Spinal cord (tissue), 10 donors: Measurements from ENCODE around the gene P3H2. TPM values are rescaled to one million over a fixed set of nuclear protein-coding genes. Genes with fewer than 3 reads are reported as not detected.
A peak's percentile ranks its signal among the peaks of the same experiment; 100 is the strongest.

ENCODE experiments used
- DNase-seq, 6 donors: peaks; one replicate each; pipeline versions ENCODE4 v3.0.0 to v3.0.0-alpha.2; 2013 to 2015; ENCODE audit warnings: low spot score in 6 of 6, low read depth in 4 of 6
- H3K27ac ChIP-seq: one replicate; pipeline ENCODE4 v1.5.1; 2013; ENCODE audit warnings: low read depth, low read length, control low read depth
- H3K27me3 ChIP-seq: one replicate; pipeline ENCODE4 v1.6.1; 2013; ENCODE audit warnings: low read length; ENCODE audit not compliant: control insufficient read depth, insufficient read depth
- H3K36me3 ChIP-seq: one replicate; pipeline ENCODE4 v1.6.1; 2013; ENCODE audit warnings: low read length; ENCODE audit not compliant: control insufficient read depth, insufficient read depth
- H3K4me1 ChIP-seq: one replicate; pipeline ENCODE4 v1.6.1; 2013; ENCODE audit warnings: low read length; ENCODE audit not compliant: control insufficient read depth, insufficient read depth
- H3K4me3 ChIP-seq: one replicate; pipeline ENCODE4 v1.5.1; 2013; ENCODE audit warnings: low read depth, low read length, control low read depth
- H3K9me3 ChIP-seq: one replicate; pipeline ENCODE4 v1.6.1; 2013; ENCODE audit warnings: low read length; ENCODE audit not compliant: control insufficient read depth, insufficient read depth
- WGBS: methylation state at CpG from one replicate; pipeline ENCODE4 v1.1.5; 2013; ENCODE audit warnings: missing lambda C conversion rate; ENCODE audit not compliant: insufficient coverage; 5-methylcytosine and 5-hydroxymethylcytosine counted together
- polyA plus RNA-seq, 2 donors: library from polyadenylated mRNA; unstranded; fragments of 120-200 nt; gene quantifications; one replicate each; pipeline ENCODE4 v1.2.1, GENCODE V29; 2013; ENCODE audit not compliant: insufficient read length in 2 of 2
- total RNA-seq, 2 donors: library from RNA; depleted of rRNA in 1 of 2; stranded (reverse); fragments of 120-200 nt in 1 of 2; fragments of >200 nt in 1 of 2; gene quantifications; one replicate each; pipeline versions ENCODE4 v1.2.3 to v1.2.4, GENCODE V29; 2013 to 2014
- donor health status: healthy.

Gene P3H2
- total and polyA plus RNA-seq, 4 donors = 5.4 to 9.7 (median 6.9) TPM

DNA sequence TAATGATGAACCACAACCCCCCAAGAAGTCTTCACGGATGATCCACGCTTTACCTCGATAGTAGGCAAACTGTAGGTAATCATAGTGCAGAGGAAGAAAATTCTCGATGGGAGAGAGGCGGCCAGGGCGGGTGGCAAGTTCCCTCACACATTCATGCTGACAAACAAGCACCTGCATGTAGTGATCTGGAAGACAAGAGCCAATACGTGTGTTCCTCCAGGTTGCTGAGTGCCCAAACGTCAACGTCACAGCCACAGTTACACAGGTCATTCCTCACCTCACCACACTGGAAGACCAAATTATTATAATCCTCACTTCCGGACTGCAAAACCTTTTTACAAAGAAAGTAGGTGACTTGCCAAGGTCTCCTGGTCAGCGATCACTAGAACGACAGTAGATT lies 131.8 kb downstream of the P3H2 start:
- no peaks in the 10 kb centered on the region for H3K27me3 ChIP-seq
- H3K4me3 ChIP-seq = no peak overlapping the region
- 94% methylated on average over 11 of the region's 12 CpGs for whole genome bisulfite sequencing
- no peaks in the 10 kb centered on the region for H3K36me3 ChIP-seq
- no peak overlapping the region for H3K27ac ChIP-seq
- DNase-seq = no peak
- H3K4me1 ChIP-seq = no peaks in the 10 kb centered on the region
- no peaks in the 10 kb centered on the region for H3K9me3 ChIP-seq

DNA sequence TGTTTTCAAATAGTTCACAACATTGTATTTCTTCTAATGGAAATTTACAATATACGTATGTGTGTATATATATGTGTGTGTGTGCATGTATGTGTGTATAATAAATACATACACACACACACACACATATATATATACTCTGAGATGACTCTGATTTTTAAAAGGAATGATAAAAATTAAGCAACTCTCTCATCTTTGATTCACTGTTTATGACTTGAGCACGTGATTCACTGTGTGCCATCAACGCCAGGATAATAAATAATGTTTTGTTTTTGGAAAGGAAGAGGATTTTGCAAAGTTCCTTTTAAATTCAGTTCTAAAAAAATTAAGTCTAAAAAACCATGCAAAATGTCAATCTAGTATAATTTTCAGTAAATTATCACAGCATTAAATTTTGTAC lies 132.4 kb downstream of the P3H2 start:
- Histone ChIP-seq H3K9me3 (no peaks in the 10 kb centered on the region), H3K27me3 (no peaks in the 10 kb centered on the region), H3K36me3 (no peaks in the 10 kb centered on the region), H3K4me3 (no peak overlapping the region), H3K4me1 (no peaks in the 10 kb centered on the region), H3K27ac (no peak overlapping the region)
- no peak for DNase-seq
- WGBS = no CpG with 5 or more reads among the region's 3 CpGs

DNA sequence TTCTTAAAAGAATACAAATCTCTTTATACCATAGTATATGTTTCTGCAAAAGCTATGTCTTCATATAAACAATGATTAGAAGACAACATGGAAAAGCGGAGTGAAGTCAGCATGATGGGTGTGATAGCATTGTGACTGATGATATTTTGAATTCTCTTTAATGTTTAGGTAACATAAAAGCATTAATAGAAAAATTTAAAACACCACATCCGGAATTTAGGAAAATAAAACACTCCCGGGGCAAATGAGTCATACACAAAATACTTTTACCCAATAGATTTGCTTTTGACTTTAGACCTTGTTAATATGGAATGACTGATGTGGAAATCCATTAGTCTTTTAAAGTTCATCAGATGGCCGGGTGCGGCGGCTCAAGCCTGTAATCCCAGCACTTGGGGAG lies 134.7 kb downstream of the P3H2 start:
- no peak overlapping the region for H3K27ac ChIP-seq
- no peaks in the 10 kb centered on the region for H3K9me3 ChIP-seq
- no peaks in the 10 kb centered on the region for H3K36me3 ChIP-seq
- no peak for DNase-seq
- 87% methylated on average over 3 of the region's 6 CpGs for WGBS
- H3K4me3 ChIP-seq = no peak overlapping the region
- H3K27me3 ChIP-seq = no peaks in the 10 kb centered on the region
- H3K4me1 ChIP-seq = no peaks in the 10 kb centered on the region

DNA sequence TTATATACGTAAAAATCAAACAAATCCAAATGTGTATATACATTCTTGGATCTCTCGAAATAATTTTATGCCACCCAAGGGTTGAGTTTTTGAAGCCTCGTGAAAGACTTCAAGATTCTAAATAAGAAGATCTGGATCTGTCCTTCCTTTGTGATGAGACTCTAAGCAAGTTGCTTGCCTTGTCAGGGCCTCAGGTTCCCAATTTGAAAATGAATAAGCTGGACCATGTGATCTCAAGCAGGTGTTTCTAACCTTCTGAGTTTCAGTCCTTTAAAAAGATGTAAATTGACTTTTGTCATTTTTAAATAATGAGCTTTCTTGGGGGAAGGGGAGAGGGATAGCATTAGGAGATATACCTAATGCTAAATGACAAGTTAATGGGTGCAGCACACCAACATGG lies 137.1 kb downstream of the P3H2 start:
- Histone ChIP-seq H3K27ac (no peak overlapping the region), H3K9me3 (no peaks in the 10 kb centered on the region), H3K4me3 (no peak overlapping the region), H3K27me3 (no peaks in the 10 kb centered on the region), H3K4me1 (no peaks in the 10 kb centered on the region), H3K36me3 (no peaks in the 10 kb centered on the region)
- 57% methylated on average over 1 of the region's 3 CpGs for WGBS
- DNase-seq = no peak

DNA sequence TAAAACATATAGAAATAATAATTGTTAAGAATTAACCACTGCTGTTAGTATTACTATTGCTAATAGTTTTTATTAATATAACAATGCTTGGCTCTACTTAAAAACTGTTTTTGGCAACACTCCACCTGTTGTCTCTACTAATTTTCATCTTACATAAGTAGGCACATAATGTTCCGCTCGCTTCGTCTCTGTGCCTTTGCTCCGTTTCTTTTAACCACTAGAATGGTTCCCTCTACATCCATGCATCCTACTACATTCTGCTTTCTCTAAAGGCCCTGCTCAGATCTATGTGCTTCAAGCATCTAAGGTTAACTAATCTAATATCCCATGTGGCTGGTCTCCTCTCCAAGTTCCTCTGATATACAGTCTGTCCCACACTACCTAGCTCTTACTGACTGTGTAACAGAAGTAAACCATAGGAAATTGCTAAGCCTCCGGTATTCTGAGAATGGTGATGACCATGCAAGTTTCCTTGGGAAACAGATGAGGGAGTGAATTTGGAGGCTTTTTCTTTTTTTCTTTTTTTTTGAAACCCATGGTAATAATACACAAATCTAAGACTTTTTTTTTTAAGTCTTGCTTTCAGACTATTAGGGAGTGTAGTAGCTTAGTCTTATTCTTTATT lies 138.3 kb downstream of the P3H2 start:
- no peak overlapping the region for H3K27ac ChIP-seq
- no peak for DNase-seq

DNA sequence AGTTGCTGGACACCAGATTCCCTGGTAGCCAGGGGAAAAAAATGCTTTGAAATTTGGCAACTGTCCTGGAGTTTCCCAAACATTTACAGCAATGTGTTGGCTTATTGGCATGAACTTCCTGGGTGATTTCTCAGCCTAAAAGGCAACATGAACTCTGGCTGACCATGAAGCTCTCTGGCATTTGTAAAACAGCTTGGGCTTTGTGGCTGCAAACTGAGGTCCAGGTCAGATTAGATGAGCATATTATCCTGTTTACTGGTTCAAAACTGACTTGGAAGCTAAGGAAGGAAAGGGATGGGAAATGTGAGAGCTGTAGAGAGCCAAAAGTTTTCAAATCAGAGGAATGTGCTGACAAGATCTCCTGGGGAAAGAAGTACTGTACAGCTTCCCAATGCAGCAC lies 139.0 kb downstream of the P3H2 start:
- no peaks in the 10 kb centered on the region for H3K27me3 ChIP-seq
- H3K9me3 ChIP-seq = no peaks in the 10 kb centered on the region
- peak in 4 of 6 donors; percentile 22 to 66 (median 36) for DNase-seq
- no peaks in the 10 kb centered on the region for H3K4me1 ChIP-seq
- no peak overlapping the region for H3K27ac ChIP-seq
- H3K4me3 ChIP-seq = no peak overlapping the region
- no peaks in the 10 kb centered on the region for H3K36me3 ChIP-seq

More for the DNA sequence above, 138.3 kb downstream of the P3H2 start:
- H3K27me3 ChIP-seq = no peaks in the 10 kb centered on the region
- no peak overlapping the region for H3K4me3 ChIP-seq
- WGBS = 96% methylated on average over 4 of the region's 5 CpGs
- H3K9me3 ChIP-seq = no peaks in the 10 kb centered on the region
- H3K4me1 ChIP-seq = no peaks in the 10 kb centered on the region
- H3K36me3 ChIP-seq = no peaks in the 10 kb centered on the region

DNA sequence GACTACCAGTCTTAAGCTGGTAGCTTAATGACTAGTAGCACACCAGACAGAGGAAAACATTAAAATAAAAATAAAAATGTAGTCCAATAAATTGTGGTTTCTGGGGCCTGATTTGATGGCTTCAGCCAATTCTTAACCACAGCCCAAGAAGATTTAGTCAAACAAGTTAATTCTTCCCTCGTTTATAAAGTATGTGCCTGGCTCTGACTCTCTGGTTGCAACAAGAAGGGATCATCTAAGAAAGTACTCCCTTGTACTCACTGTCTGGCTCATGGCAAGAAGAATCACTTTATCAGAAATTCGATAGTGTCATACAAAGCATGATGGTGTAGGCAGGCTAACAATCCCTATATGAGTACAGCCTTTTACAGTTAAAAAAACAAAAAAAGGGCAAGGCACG lies 141.9 kb downstream of the P3H2 start:
- no peak for DNase-seq
- H3K27ac ChIP-seq = no peak overlapping the region
- H3K4me1 ChIP-seq = no peaks in the 10 kb centered on the region
- no peaks in the 10 kb centered on the region for H3K9me3 ChIP-seq
- WGBS = 100% methylated on average over 1 of the region's 3 CpGs
- no peaks in the 10 kb centered on the region for H3K27me3 ChIP-seq
- H3K4me3 ChIP-seq = no peak overlapping the region
- no peaks in the 10 kb centered on the region for H3K36me3 ChIP-seq

DNA sequence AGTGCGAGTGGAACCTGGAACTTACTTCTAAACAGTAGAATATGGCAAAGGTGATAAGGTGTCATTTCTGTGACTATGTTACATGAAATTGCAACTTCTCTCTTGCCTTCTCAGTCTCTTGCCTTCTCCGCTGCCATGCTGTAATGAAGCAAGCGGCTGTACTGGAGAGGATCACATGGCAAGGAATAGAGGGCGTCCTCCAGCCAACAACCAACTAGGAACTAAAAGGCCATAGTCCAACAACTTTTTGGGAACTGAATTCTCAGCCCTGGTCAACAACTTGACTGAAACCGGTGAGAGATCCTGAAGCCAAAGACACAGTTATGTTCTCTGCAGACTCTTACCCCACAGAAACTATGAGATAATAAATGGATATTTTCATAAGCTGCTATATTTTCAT lies 143.5 kb downstream of the P3H2 start:
- H3K4me1 ChIP-seq = no peaks in the 10 kb centered on the region
- 92% methylated on average over 4 of the region's 5 CpGs for WGBS
- H3K4me3 ChIP-seq = no peak overlapping the region
- H3K27ac ChIP-seq = no peak overlapping the region
- no peak for DNase-seq
- H3K27me3 ChIP-seq = no peaks in the 10 kb centered on the region
- H3K9me3 ChIP-seq = no peaks in the 10 kb centered on the region
- H3K36me3 ChIP-seq = no peaks in the 10 kb centered on the region

DNA sequence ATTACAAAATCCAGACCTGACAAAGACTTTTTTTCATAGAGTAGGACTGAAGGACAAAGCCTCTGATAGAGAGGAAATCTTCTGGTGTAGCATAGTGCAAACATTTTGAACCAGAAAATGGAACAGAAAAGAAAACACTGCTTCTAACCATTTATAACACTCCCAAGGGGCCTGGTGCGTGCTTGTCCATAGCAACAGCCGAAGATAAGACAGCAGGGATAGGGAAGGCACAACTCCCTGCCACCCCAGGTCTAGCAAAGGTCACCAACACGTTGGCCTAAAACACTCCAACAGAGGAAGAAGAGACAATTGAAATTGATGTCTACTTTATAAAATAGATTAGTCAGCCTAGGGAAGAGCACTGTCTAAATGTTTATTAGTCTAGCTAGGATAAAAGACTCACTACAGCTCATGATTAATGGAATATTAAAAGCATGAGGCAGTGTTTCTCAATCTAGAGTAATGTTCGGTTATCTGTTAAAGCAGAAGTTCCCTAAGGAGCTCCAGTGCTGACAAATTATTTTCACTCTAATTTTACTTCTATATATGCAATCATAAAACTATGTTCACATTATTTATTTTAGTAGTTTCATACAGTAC lies 145.2 kb downstream of the P3H2 start:
- WGBS = 40% methylated on average over 1 of the region's 4 CpGs
- Histone ChIP-seq H3K9me3 (no peaks in the 10 kb centered on the region), H3K27me3 (no peaks in the 10 kb centered on the region), H3K4me1 (no peaks in the 10 kb centered on the region), H3K36me3 (no peaks in the 10 kb centered on the region), H3K27ac (no peak overlapping the region), H3K4me3 (no peak overlapping the region)
- peak in 1 of 6 donors; percentile 18 for DNase-seq

DNA sequence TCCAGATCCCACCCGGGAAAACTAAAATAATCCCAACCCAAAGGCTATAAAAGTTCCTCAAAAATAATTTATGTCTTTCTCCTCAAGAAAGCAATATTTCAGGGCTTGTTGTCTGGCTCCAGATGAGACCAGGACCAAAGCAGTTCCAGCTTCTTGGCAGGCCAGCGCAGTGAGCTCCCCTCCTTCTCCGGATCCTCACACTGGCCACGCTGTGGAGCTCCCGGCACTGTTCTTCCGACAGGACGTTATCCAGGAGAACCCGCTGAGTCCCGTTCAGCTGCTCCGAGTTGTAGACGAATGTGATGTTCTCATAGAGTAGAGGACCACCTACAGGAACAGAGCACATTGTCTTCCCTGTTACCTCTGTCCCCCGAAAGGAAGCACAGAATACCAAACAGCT lies 146.3 kb downstream of the P3H2 start:
- Histone ChIP-seq H3K27ac (no peak overlapping the region), H3K27me3 (no peaks in the 10 kb centered on the region), H3K4me1 (no peaks in the 10 kb centered on the region), H3K36me3 (no peaks in the 10 kb centered on the region), H3K9me3 (no peaks in the 10 kb centered on the region), H3K4me3 (no peak overlapping the region)
- WGBS = 88% methylated on average over 10 of the region's 12 CpGs
- no peak for DNase-seq
